ENCODE measurements around the gene LSM14A.

Gene LSM14A

DNA sequence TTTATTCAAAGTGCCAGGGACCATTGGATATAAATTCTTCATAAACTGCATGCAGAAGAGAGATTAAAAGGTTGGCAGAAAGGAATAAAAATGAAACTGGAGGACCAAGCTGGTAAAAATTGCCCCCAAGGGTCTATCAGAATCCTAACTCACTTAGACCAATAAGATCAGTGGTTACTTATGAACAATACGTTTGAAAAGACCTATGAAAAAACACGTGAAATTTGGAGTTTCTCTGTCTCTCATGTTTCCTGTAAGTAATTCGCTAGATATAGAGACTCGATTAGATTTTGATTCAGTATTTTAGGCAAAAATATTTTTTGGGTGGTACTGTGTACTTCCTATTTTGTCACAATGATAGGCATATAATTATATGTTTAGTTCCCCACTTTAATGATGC is 104.9 kb downstream of the LSM14A start:
- TF ChIP-seq, protein P1, sequence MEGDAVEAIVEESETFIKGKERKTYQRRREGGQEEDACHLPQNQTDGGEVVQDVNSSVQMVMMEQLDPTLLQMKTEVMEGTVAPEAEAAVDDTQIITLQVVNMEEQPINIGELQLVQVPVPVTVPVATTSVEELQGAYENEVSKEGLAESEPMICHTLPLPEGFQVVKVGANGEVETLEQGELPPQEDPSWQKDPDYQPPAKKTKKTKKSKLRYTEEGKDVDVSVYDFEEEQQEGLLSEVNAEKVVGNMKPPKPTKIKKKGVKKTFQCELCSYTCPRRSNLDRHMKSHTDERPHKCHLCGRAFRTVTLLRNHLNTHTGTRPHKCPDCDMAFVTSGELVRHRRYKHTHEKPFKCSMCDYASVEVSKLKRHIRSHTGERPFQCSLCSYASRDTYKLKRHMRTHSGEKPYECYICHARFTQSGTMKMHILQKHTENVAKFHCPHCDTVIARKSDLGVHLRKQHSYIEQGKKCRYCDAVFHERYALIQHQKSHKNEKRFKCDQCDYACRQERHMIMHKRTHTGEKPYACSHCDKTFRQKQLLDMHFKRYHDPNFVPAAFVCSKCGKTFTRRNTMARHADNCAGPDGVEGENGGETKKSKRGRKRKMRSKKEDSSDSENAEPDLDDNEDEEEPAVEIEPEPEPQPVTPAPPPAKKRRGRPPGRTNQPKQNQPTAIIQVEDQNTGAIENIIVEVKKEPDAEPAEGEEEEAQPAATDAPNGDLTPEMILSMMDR (conservative IDR thresholded peaks at IDR 0.05) = no peak
- H3K27ac ChIP-seq = no peak overlapping the region

DNA sequence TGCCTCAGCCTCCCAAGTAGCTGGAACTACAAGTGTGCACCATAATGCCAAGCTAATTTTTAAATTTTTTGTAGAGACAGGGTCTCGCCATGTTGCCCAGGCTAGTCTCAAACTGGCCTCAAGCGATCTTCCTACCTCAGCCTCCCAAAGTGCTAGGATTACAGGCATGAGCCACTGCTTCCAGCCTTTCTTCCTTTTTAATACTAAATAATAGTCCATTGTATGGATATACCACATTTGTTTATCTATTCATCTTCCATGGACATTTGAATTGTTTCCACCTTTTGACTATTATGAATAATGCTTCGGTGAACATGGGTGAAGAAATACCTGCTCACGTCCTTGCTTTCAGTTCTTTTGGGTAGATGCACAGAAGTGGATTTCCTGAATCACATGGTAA is 106.5 kb downstream of the LSM14A start:
- no peak overlapping the region for H3K27ac ChIP-seq
- TF ChIP-seq, protein P1 (conservative IDR thresholded peaks at IDR 0.05) = no peak

Measured in VCaP (cell line).